ENCODE measurements around the gene SDK1. TPM values are rescaled to one million over a fixed set of nuclear protein-coding genes. Genes with fewer than 3 reads are reported as not detected.

Gene SDK1
- total and polyA plus RNA-seq, 2 of the 8 experiments (the other 6 are each of a cell fraction or from before 2014, with no cell fraction given) = 3.3 to 7.2 TPM

GRCh38 chr7:4200546-4201094 lies 899.6 kb downstream of the SDK1 start (continued):
- no peak for TF ChIP-seq SIN3A (conservative IDR thresholded peaks at IDR 0.05 in 1 of 2, IDR thresholded peaks at IDR 0.05 in 1 of 2; ENCODE audit: low read depth in 1 of 2, low read length in 2 of 2)
- no peak for TF ChIP-seq SP2 (IDR thresholded peaks at IDR 0.05; ENCODE audit: low read length)
- TF ChIP-seq USF2 (IDR thresholded peaks at IDR 0.05; ENCODE audit: low read length) = no peak
- no peak for TF ChIP-seq CHD2 (IDR thresholded peaks at IDR 0.05; ENCODE audit: low read length)
- TF ChIP-seq CHD1 (IDR thresholded peaks at IDR 0.05; ENCODE audit: low read depth, low read length) = no peak
- no peak for TF ChIP-seq ATF3 (IDR thresholded peaks at IDR 0.05; ENCODE audit: insufficient read depth, low read depth, low read length)
- TF ChIP-seq RBBP5 (IDR thresholded peaks at IDR 0.05; ENCODE audit: borderline replicate concordance, low read depth, low read length) = no peak
- TF ChIP-seq CBX5 (IDR thresholded peaks at IDR 0.05; ENCODE audit: low read depth, low read length) = no peak
- no peak for TF ChIP-seq CREB1 (IDR thresholded peaks at IDR 0.05)
- no peak for TF ChIP-seq PHF8 (conservative IDR thresholded peaks at IDR 0.05; ENCODE audit: low read depth, low read length)
- TF ChIP-seq MAFK (IDR thresholded peaks at IDR 0.05; ENCODE audit: low read depth, low read length) = no peak
